H9 (cell line): ENCODE measurements around the gene SDHAF2. TPM values are rescaled to one million over a fixed set of nuclear protein-coding genes. Genes with fewer than 3 reads are reported as not detected.

Experiments used
- DNase-seq: peaks from one replicate; pipeline ENCODE4 v3.0.0-alpha.2; 2017
- H2AFZ ChIP-seq: one replicate; pipeline ENCODE4 v1.6.1; 2013; ENCODE audit warnings: mild to moderate bottlenecking, low read length, control low read depth, moderate library complexity
- H2AK5ac ChIP-seq: 2 replicates; pipeline ENCODE4 v1.6.1; 2013; ENCODE audit warnings: low read length, control low read depth, mixed read lengths; ENCODE audit not compliant: insufficient read length
- H2BK120ac ChIP-seq: one replicate; pipeline ENCODE4 v1.6.1; 2013; ENCODE audit warnings: low read depth, mild to moderate bottlenecking, low read length, control low read depth, inconsistent platforms; ENCODE audit not compliant: poor library complexity, severe bottlenecking
- H2BK12ac ChIP-seq: 2 replicates; pipeline ENCODE4 v1.6.1; 2013; ENCODE audit warnings: low read length, control low read depth, mixed read lengths, low read depth; ENCODE audit not compliant: insufficient read length
- H2BK15ac ChIP-seq: 2 replicates; pipeline ENCODE4 v1.6.1; 2013; ENCODE audit warnings: low read depth, low read length, control low read depth
- H2BK20ac ChIP-seq: one replicate; pipeline ENCODE4 v1.6.1; 2013; ENCODE audit warnings: low read depth, mild to moderate bottlenecking, low read length, control low read depth, inconsistent platforms; ENCODE audit not compliant: poor library complexity, severe bottlenecking
- H2BK5ac ChIP-seq: 2 replicates; pipeline ENCODE4 v1.6.1; 2013; ENCODE audit warnings: low read length, control low read depth, mixed read lengths; ENCODE audit not compliant: insufficient read length
- H3K14ac ChIP-seq: 2 replicates; pipeline ENCODE4 v1.6.1; 2013; ENCODE audit warnings: low read length, control low read depth; ENCODE audit not compliant: insufficient read depth
- H3K18ac ChIP-seq: 2 replicates; pipeline ENCODE4 v1.6.1; 2013; ENCODE audit warnings: low read depth, mild to moderate bottlenecking, mixed read lengths, low read length, control low read depth; ENCODE audit not compliant: insufficient read length
- H3K23ac ChIP-seq: 2 replicates; pipeline ENCODE4 v1.6.1; 2013; ENCODE audit warnings: low read length, control low read depth, mixed read lengths, low read depth; ENCODE audit not compliant: insufficient read length
- H3K23me2 ChIP-seq: 2 replicates; pipeline ENCODE4 v1.6.1; 2013; ENCODE audit warnings: low read depth, mild to moderate bottlenecking, mixed read lengths, low read length, control low read depth; ENCODE audit not compliant: insufficient read length, poor library complexity, severe bottlenecking
- H3K27ac ChIP-seq: 2 replicates; pipeline ENCODE4 v1.5.1; 2013; ENCODE audit warnings: low read length, control low read depth, mixed read lengths, low read depth; ENCODE audit not compliant: insufficient read length
- H3K27me3 ChIP-seq: 2 replicates; pipeline ENCODE4 v1.6.1; 2013; ENCODE audit warnings: low read length, control low read depth, inconsistent platforms; ENCODE audit not compliant: insufficient read depth
- H3K4ac ChIP-seq: 2 replicates; pipeline ENCODE4 v1.6.1; 2013; ENCODE audit warnings: low read depth, mild to moderate bottlenecking, control low read depth, inconsistent platforms, low read length, moderate library complexity
- H3K4me1 ChIP-seq: 2 replicates; pipeline ENCODE4 v1.6.1; 2013; ENCODE audit warnings: low read length, control low read depth, inconsistent platforms; ENCODE audit not compliant: insufficient read depth
- H3K4me2 ChIP-seq: 2 replicates; pipeline ENCODE4 v1.6.1; 2013; ENCODE audit warnings: low read length, control low read depth, mixed read lengths; ENCODE audit not compliant: insufficient read length, insufficient read depth
- H3K56ac ChIP-seq: 2 replicates; pipeline ENCODE4 v1.6.1; 2013; ENCODE audit warnings: low read depth, mild to moderate bottlenecking, mixed read lengths, low read length, control low read depth; ENCODE audit not compliant: insufficient read length
- H3K79me1 ChIP-seq: 2 replicates; pipeline ENCODE4 v1.6.1; 2013; ENCODE audit warnings: low read depth, mild to moderate bottlenecking, moderate library complexity, low read length, control low read depth, inconsistent platforms; ENCODE audit not compliant: insufficient read depth, poor library complexity, severe bottlenecking
- H3K79me2 ChIP-seq: 2 replicates; pipeline ENCODE4 v1.6.1; 2013; ENCODE audit warnings: low read length, control low read depth, inconsistent platforms; ENCODE audit not compliant: insufficient read depth
- H3K9ac ChIP-seq: 2 replicates; pipeline ENCODE4 v1.6.1; 2013; ENCODE audit warnings: low read length, control low read depth, mixed read lengths; ENCODE audit not compliant: insufficient read length; ENCODE audit errors: extremely low read depth
- H3K9me3 ChIP-seq: one replicate; pipeline ENCODE4 v1.6.1; 2013; ENCODE audit warnings: low read depth, low read length, inconsistent platforms; ENCODE audit not compliant: control insufficient read depth
- H3T11ph ChIP-seq: one replicate; pipeline ENCODE4 v1.6.1; 2013; ENCODE audit warnings: mild to moderate bottlenecking, low read length, control low read depth, inconsistent platforms
- H4K20me1 ChIP-seq: one replicate; pipeline ENCODE4 v1.6.1; 2013; ENCODE audit not compliant: control insufficient read depth, insufficient read length, insufficient read depth
- H4K5ac ChIP-seq: 2 replicates; pipeline ENCODE4 v1.6.1; 2013; ENCODE audit warnings: low read depth, mild to moderate bottlenecking, mixed read lengths, low read length, control low read depth; ENCODE audit not compliant: insufficient read length
- H4K8ac ChIP-seq: replicated peaks from 2 replicates; pipeline ENCODE4 v1.6.1; 2013; ENCODE audit warnings: low read length, control low read depth, mixed read lengths, low read depth; ENCODE audit not compliant: insufficient read length
- H4K91ac ChIP-seq: 2 replicates; pipeline ENCODE4 v1.6.1; 2013; ENCODE audit warnings: low read depth, mild to moderate bottlenecking, moderate library complexity, mixed read lengths, low read length, control low read depth; ENCODE audit not compliant: insufficient read length
- H3K27ac Mint-ChIP-seq, 3 experiments: 2 replicates in 2 of 3; 3 replicates in 1 of 3; pipeline ENCODE4 v1.8.0; 2020 to 2021; ENCODE audit warnings: mixed read lengths in 3 of 3, mild to moderate bottlenecking in 1 of 3, moderate library complexity in 1 of 3
- H3K27me3 Mint-ChIP-seq: 2 replicates; pipeline ENCODE4 v1.8.0; 2021; ENCODE audit warnings: low read depth, mild to moderate bottlenecking, moderate library complexity, mixed read lengths
- H3K36me3 Mint-ChIP-seq, 3 experiments: 2 replicates in 2 of 3; 3 replicates in 1 of 3; pipeline ENCODE4 v1.8.0; 2020 to 2021; ENCODE audit warnings: low read depth in 3 of 3, mixed read lengths in 3 of 3; ENCODE audit not compliant: insufficient read depth in 1 of 3
- H3K4me1 Mint-ChIP-seq, 2 experiments: 2 replicates each; pipeline ENCODE4 v1.8.0; 2020; ENCODE audit warnings: mixed read lengths in 2 of 2
- H3K4me3 Mint-ChIP-seq, 2 experiments: 2 replicates in 1 of 2; 3 replicates in 1 of 2; pipeline ENCODE4 v1.8.0; 2020 to 2021; ENCODE audit warnings: mild to moderate bottlenecking in 2 of 2, mixed read lengths in 2 of 2, moderate library complexity in 1 of 2
- H3K9me3 Mint-ChIP-seq, 2 experiments: 2 replicates in 1 of 2; 3 replicates in 1 of 2; pipeline ENCODE4 v1.8.0; 2020; ENCODE audit warnings: mild to moderate bottlenecking in 2 of 2, mixed read lengths in 2 of 2, moderate library complexity in 1 of 2
- CTCF ChIP-seq: fragments of 200-600 bp; sonication (generic); conservative IDR thresholded peaks from 3 replicates; pipeline ENCODE4 v1.8.0; 2021; ENCODE audit warnings: antibody characterized with exemption, mild to moderate bottlenecking
- WGBS: extraction: QIAGEN DNeasy Blood & Tissue Kit; methylation state at CpG from one replicate; pipeline ENCODE4 v1.1.7; 2013; ENCODE audit warnings: missing lambda C conversion rate, low lambda C conversion rate, mixed read lengths; ENCODE audit not compliant: insufficient read length; ENCODE audit errors: extremely low coverage; 5-methylcytosine and 5-hydroxymethylcytosine counted together
- total RNA-seq: library from RNA; stranded (reverse); gene quantifications from 2 replicates; pipeline ENCODE4 v1.2.1, GENCODE V29; 2021

SDHAF2 gene
- total RNA-seq, 1 experiment from 2014 or later, result 41.8 TPM

DNA sequence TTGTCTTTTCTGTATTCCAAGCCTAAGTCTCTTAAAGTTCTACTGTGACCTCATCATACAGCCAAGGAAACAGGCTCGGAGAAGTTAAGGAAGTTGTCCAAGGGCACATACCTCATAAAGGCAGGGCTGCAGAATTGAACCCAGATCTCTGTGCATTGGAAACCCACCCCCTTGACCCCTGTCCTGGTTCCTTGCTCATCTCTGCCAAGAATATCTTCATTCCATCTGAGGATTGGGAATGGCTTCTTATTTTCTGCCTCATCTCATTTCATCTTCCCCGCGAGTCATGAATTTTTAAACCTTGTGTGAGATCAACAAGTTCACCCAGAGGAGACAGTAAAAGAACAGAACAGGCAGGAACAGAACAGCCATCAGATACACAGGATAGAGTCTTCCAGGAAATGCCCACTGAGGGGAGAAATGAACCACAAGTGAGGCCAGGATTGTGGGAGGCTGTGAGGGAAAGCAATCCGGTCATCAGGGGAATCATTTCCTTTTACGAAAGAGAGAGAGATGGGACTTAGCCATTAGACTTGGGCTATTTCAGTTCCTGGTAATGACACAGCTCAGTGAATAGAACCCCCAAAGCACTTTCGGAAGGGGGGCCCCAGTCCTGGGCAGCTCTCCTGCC is 44.2 kb downstream of the SDHAF2 start:
- no peaks in the 10 kb centered on the region for H3K79me2 ChIP-seq
- H3K27me3 ChIP-seq, result no peaks in the 10 kb centered on the region
- H4K5ac ChIP-seq, result no peak overlapping the region
- H3K9me3 Mint-ChIP-seq, result no peaks in the 10 kb centered on the region
- no peak overlapping the region for H3K14ac ChIP-seq
- no peak overlapping the region for H3K4me3 Mint-ChIP-seq
- H3K27ac Mint-ChIP-seq, result peak overlapping the region in 1 of 3 experiments; percentile 5; a peak in 1 of 7 replicates
- peaks cover 2% of the 10 kb centered on the region; the same call in 1 of the 2 replicates for H3K27me3 Mint-ChIP-seq
- no peak overlapping the region for H3K56ac ChIP-seq
- H3K4me1 Mint-ChIP-seq, result peaks cover 4 to 10% of the 10 kb centered on the region in 2 experiments; a peak in 3 of 4 replicates
- peaks cover 0 to 9% (median 7%) of the 10 kb centered on the region in 3 experiments; a peak in 3 of 7 replicates for H3K36me3 Mint-ChIP-seq
- H3K27ac ChIP-seq, result no peak overlapping the region
- H4K20me1 ChIP-seq, result no peaks in the 10 kb centered on the region
- H4K8ac ChIP-seq, result no peak overlapping the region
- no peak overlapping the region for H3K4me2 ChIP-seq
- H3K4ac ChIP-seq, result no peak overlapping the region
- no peaks in the 10 kb centered on the region for H3K4me1 ChIP-seq
- no peak overlapping the region for H2BK120ac ChIP-seq
- no peak overlapping the region for H2BK12ac ChIP-seq
- no peak overlapping the region for H2BK20ac ChIP-seq
- no peak overlapping the region for H3K18ac ChIP-seq
- H2BK15ac ChIP-seq, result no peak overlapping the region
- no peak overlapping the region for H2AFZ ChIP-seq
- WGBS, result no CpG with 5 or more reads among the region's 6 CpGs
- H3K9me3 ChIP-seq, result no peaks in the 10 kb centered on the region
- no peak overlapping the region for H4K91ac ChIP-seq
- no peaks in the 10 kb centered on the region for H3K23me2 ChIP-seq
- H3T11ph ChIP-seq, result no peak overlapping the region
- H3K9ac ChIP-seq, result no peak overlapping the region
- no peak for TF ChIP-seq CTCF
- no peaks in the 10 kb centered on the region for H3K79me1 ChIP-seq
- H3K23ac ChIP-seq, result no peak overlapping the region
- DNase-seq, result no peak
- H2AK5ac ChIP-seq, result no peak overlapping the region
- H2BK5ac ChIP-seq, result no peak overlapping the region
